Parathyroid adenoma (tissue), 2 donors: Measurements from ENCODE around the gene SH2D1B.

Experiments used
- H2AFZ ChIP-seq: fragments of 300-600 bp; sonication (generic); one replicate; pipeline ENCODE4 v1.7.0; 2017; ENCODE audit warnings: antibody characterized with exemption, mild to moderate bottlenecking
- H3K27ac ChIP-seq: fragments of 300-600 bp; sonication (generic); one replicate; pipeline ENCODE4 v1.7.0; 2017
- H3K27me3 ChIP-seq: fragments of 300-600 bp; sonication (generic); one replicate; pipeline ENCODE4 v1.7.0; 2017; ENCODE audit warnings: low read length; ENCODE audit not compliant: control insufficient read depth, insufficient read depth
- H3K36me3 ChIP-seq: fragments of 300-600 bp; sonication (generic); one replicate; pipeline ENCODE4 v1.7.0; 2017; ENCODE audit warnings: low read length; ENCODE audit not compliant: control insufficient read depth, insufficient read depth
- H3K4me1 ChIP-seq: fragments of 300-600 bp; sonication (generic); one replicate; pipeline ENCODE4 v1.7.0; 2017; ENCODE audit warnings: control low read depth
- H3K4me2 ChIP-seq: fragments of 300-600 bp; sonication (generic); one replicate; pipeline ENCODE4 v1.7.0; 2017; ENCODE audit warnings: low read length
- H3K4me3 ChIP-seq: fragments of 300-600 bp; sonication (generic); one replicate; pipeline ENCODE4 v1.7.0; 2017; ENCODE audit warnings: low read depth, low read length
- H3K79me2 ChIP-seq: fragments of 300-600 bp; sonication (generic); one replicate; pipeline ENCODE4 v1.7.0; 2017; ENCODE audit warnings: control low read depth
- H3K9ac ChIP-seq: fragments of 300-600 bp; sonication (generic); one replicate; pipeline ENCODE4 v1.7.0; 2017; ENCODE audit warnings: mild to moderate bottlenecking
- H3K9me3 ChIP-seq: fragments of 300-600 bp; sonication (generic); one replicate; pipeline ENCODE4 v1.7.0; 2017; ENCODE audit warnings: low read length; ENCODE audit not compliant: control insufficient read depth
- CTCF ChIP-seq: fragments of 300-600 bp; sonication (generic); IDR thresholded peaks from one replicate; pipeline ENCODE4 v1.7.0; 2017; ENCODE audit warnings: antibody characterized with exemption, mild to moderate bottlenecking
- donor health status: primary hyperparathyroidism.

SH2D1B gene

DNA sequence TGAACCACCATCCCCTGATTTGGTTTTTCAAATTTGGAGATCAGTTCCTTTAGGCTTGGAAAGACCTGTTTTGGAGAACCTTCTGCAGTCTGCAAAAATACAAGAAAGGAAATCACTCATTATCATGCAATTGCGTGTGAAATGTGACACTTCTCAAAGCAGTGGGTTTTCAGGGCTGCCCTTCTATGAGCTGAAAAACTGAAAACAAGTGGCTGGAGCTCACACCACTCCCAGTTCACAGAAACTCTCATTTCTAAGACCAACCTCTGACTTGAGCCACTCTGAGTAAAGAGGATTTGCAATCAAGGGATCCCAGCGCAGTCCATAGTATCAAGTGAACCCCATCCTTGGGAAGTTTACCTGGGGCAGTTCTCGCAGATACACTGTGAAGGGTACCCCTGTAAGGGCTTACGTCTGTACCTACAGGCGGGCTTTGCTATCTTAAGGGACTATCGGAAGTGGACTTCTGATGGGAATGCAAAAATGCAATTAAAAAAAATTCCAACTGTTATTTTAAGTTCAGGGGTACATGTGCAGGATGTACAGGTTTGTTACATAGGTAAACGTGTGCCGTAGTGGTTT lies 12.8 kb downstream of the SH2D1B start:
- Histone ChIP-seq H3K36me3 (no peaks in the 10 kb centered on the region), H3K27ac (no peak overlapping the region), H3K27me3 (no peaks in the 10 kb centered on the region), H3K4me1 (no peaks in the 10 kb centered on the region), H3K4me3 (no peak overlapping the region), H3K9me3 (no peaks in the 10 kb centered on the region), H3K4me2 (no peak overlapping the region), H2AFZ (no peak overlapping the region), H3K9ac (no peak overlapping the region), H3K79me2 (no peaks in the 10 kb centered on the region)
- TF ChIP-seq CTCF: no peak

- no peak overlapping the region for H3K4me2 ChIP-seq
- H3K4me1 ChIP-seq: no peaks in the 10 kb centered on the region
- H3K9me3 ChIP-seq: no peaks in the 10 kb centered on the region
- H3K27ac ChIP-seq: no peak overlapping the region
- no peak for TF ChIP-seq CTCF
- no peak overlapping the region for H2AFZ ChIP-seq
- no peak overlapping the region for H3K4me3 ChIP-seq
- H3K36me3 ChIP-seq: no peaks in the 10 kb centered on the region
- H3K79me2 ChIP-seq: no peaks in the 10 kb centered on the region
- H3K27me3 ChIP-seq: no peaks in the 10 kb centered on the region
- no peak overlapping the region for H3K9ac ChIP-seq
Observed at GRCh38 chr1:162397943-162398560, 13.9 kb downstream of the SH2D1B start.

DNA sequence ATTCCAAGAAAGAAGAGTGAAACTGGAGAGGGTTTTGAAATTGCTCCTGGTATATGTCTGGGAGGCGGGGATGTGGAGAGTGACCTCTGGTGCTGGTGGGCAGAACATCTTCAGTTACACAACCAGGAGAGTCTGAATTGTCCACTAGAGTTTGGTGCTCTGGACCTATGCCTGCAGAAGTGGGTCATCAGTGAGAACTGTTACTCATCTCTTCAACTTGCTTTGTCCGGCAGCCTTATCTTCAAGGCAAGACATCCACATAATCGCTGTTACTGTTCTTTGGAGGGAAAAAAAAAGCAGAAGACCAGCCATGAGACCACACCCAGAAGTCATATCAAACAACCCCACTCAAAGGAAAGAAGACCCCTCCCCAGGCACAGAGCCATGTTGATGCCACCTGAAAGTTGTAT lies 14.9 kb downstream of the SH2D1B start:
- H3K36me3 ChIP-seq: no peaks in the 10 kb centered on the region
- no peak overlapping the region for H3K27ac ChIP-seq
- no peak overlapping the region for H3K4me2 ChIP-seq
- H3K4me3 ChIP-seq: no peak overlapping the region
- no peaks in the 10 kb centered on the region for H3K79me2 ChIP-seq
- H3K4me1 ChIP-seq: no peaks in the 10 kb centered on the region
- no peak for TF ChIP-seq CTCF
- H3K9ac ChIP-seq: no peak overlapping the region
- H2AFZ ChIP-seq: no peak overlapping the region
- H3K9me3 ChIP-seq: no peaks in the 10 kb centered on the region
- no peaks in the 10 kb centered on the region for H3K27me3 ChIP-seq

GRCh38 chr1:162396201-162396906 lies 15.6 kb downstream of the SH2D1B start:
- Histone ChIP-seq H3K4me3 (no peak overlapping the region), H3K27me3 (no peaks in the 10 kb centered on the region), H3K27ac (no peak overlapping the region), H3K4me2 (no peak overlapping the region), H3K9me3 (no peaks in the 10 kb centered on the region), H2AFZ (no peak overlapping the region), H3K9ac (no peak overlapping the region), H3K4me1 (no peaks in the 10 kb centered on the region), H3K36me3 (no peaks in the 10 kb centered on the region), H3K79me2 (no peaks in the 10 kb centered on the region)
- no peak for TF ChIP-seq CTCF
